ENCODE measurements around the gene EN1.

- TF ChIP-seq USF2 (IDR thresholded peaks at IDR 0.05) (no peak), POLR2A (IDR thresholded peaks at IDR 0.05; ENCODE audit: low read length) (no peak), SMC3 (IDR thresholded peaks at IDR 0.05) (no peak), MAZ (IDR thresholded peaks at IDR 0.05; ENCODE audit: borderline replicate concordance, low read depth, low read length) (no peak), CTCF (IDR thresholded peaks at IDR 0.05) (no peak), EP300 (IDR thresholded peaks at IDR 0.05) (no peak), CEBPB (IDR thresholded peaks at IDR 0.05) (no peak)
Observed at GRCh38 chr2:118808429-118808809, 39.0 kb downstream of the EN1 start.

Data from A549 (cell line).